ENCODE measurements around the gene BHLHA9. TPM values are rescaled to one million over a fixed set of nuclear protein-coding genes. Genes with fewer than 3 reads are reported as not detected.
"Not testable (repeated sequence)": the region's sequence is repeated elsewhere in the genome, so short reads cannot be mapped to it uniquely, and the experiment has no call there.

BHLHA9 gene
- total RNA-seq, 1 experiment from 2014 or later: not detected

DNA sequence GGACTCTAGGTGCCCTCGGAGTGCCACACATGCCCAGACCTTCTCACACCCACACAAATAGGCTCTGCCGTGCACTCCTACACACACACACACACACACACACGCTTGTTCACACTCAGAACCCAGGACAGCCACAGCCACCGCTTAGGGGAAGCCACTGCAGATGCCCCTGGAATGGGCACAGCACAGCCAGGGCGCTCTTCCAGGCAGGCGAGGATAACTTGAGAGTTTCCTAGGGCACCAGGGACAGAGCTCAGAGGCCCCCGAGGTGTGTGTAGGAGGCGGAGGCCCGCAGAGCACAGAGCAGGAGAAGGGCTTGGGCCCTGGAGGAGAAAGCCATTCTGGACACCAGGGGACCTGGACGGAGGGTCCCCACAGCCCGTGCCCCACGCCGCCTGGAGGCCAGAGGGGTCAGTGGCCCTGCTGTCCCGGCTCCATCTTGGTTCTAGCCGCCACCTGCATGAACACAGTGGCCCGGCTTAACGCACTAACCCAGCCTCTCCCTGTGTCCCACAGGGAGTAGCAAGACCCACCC, 30.2 kb downstream of the BHLHA9 start:
- DNase-seq (ENCODE audit: low read depth): no peak

DNA sequence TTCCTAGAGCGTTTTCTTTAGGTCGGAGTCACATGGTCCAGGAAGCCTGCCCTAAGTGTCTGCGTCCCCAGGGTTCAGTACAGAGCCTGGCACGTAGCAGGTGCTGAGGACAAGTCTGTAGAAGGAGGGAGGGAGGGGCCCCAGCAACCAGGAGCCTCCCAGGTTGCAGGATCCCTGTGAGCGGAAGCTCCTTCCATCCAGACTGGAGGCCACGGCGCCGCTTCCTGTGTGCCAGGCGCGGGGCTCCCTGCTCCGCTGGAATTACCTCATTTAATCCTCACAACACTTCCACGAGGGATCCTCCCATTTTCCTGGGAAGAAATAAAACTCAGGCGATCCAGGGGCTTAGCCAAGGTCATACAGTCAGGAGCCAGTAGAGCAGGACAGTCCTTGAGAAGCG, 31.3 kb downstream of the BHLHA9 start:
- DNase-seq (ENCODE audit: low read depth): no peak

DNA sequence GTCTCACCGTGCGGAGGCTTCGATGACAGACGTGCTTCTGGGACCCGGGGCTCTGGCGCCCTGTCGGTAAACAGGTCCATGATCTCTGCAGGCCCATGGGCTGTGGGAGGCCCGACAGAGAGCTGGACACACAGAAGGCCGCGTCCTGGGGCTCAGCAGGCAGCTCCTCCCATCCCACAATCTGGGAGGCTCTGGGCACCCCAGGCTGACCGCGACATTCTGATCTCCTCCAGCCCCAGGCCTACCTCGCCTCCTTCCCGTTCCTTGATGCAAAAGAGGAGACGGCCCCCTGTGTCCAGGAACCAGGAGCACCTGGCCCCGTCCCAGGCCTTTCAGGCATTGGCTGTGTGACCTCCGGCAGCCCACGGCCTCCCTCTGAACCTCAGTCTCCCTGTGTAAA, 32.5 kb downstream of the BHLHA9 start:
- DNase-seq (ENCODE audit: low read depth): no peak

DNA sequence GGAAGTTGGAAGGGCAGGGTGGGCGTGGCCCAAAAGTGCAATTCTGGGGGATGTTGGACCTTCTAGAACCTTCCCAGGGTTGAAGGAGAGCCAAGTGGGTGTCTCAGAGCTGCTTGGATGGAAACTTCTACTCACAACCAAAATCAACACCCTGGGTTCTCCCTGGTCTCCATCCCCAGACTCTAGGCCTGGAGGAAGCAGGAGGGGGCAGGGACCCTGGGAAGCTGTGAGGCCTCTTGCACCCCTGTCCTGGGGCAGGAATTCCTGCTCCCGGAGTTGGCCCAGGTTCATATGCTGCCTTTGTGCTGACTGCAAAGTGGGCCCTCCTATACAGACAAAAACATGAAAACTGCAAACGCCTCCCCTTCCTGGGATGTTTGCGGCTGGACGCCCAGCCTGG, 34.3 kb downstream of the BHLHA9 start:
- DNase-seq (ENCODE audit: low read depth): no peak

DNA sequence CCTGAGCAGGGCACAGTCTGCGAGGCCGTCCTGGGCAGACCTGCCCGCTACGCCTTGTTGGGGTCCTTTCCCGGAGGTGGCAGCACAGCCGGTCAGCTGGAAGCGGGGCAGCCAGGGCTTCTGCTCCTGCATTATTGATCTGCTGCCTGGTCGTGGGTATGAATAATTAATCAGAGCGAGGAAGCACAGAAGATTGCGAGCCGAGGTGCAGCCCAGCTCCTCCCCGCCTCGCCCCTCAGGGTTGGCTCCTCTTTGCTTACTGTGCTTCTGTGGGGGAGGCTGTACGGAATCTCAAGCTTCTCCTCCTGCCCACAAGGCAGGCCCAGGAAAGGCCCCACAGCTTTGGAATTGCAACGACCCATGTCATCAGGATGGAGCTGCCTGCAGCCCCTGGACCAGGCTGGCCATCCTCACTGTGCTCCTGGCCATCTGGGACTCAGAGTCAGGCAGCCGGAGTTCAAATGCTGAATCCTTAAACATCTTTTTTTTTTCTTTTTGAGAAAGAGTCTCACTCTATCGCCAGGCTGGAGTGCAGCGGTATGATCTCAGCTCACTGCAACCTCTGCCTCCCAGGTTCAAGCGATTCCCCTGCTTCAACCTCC, 34.8 kb downstream of the BHLHA9 start:
- no peak for DNase-seq (ENCODE audit: low read depth)

DNA sequence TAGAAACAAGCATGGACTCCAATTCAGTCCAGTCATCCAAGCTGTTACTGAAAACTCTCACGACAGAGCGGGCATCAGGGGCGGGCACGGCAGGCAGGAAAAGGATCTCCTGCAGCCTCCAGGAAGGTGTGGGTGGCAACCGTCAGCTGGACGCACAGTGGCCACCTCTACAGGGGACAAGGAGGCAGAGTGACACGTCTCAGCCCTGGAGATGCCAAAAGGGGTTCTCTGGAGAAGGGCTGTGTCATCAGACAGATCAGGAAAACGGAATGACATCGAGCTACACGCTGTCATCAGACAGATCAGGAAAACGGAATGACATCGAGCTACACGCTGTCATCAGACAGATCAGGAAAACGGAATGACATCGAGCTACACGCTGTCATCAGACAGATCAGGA, 37.6 kb downstream of the BHLHA9 start:
- not testable (repeated sequence) for DNase-seq (ENCODE audit: low read depth)

DNA sequence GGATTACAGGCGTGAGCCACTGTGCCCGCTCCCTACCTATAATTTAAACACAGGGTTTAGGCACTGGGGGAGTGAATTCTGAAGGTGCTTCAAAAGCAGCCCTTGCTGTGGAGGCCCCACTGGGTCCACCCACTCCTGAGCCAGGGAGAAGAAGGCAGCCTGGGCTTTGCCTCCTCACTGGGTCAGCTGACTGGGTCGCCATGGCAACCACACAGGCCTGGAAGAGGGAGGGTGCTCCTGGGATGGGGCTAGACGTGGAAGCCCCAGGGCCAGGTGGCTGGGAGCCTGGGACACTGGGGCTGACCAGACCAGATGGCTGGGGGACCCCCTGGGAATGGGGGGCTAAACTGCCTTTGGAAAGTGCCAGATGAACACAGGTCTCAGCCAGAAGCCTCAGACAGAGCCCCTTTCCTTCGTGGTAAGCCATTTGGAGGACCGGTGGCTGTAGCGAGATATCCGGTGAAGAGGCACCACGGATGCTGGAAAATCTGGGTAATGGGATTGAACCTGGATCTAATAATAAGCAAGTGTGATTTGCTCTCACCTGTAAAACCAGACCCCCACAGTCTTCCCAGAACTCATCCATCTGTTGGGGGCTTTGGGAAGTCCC, 42.1 kb downstream of the BHLHA9 start:
- DNase-seq (ENCODE audit: low read depth): no peak

DNA sequence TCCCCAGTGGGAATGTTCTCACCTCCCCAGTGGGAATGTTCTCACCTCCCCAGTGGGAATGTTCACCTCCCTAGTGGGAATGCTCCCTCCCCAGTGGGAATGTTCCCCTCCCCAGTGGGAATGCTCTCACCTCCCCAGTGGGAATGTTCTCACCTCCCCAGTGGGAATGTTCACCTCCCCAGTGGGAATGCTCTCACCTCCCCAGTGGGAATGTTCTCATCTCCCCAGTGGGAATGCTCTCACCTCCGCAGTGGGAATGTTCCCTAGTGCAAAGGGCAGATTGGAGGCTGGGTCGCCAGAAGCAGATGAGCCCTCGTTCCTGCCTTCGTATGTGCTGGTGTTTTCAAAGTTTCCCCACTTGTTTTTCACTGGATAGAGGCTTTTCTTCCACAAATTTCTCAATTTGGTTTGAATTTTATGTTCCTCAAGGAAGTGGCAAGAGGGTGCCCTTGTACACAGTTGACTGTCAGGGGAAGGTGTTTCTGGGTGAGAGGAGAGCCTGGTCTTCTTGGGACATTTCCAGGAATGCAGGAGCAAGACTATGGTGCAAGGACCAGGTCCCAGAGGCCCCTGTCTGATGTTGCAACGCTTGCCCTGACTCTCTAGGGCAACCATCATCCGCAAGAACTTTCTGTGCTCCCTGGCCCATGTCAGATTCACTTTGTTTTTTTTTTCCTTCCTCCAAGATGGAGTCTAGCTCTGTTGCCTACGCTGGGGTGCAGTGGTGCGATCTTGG, 43.2 kb downstream of the BHLHA9 start:
- no peak for DNase-seq (ENCODE audit: low read depth)

DNA sequence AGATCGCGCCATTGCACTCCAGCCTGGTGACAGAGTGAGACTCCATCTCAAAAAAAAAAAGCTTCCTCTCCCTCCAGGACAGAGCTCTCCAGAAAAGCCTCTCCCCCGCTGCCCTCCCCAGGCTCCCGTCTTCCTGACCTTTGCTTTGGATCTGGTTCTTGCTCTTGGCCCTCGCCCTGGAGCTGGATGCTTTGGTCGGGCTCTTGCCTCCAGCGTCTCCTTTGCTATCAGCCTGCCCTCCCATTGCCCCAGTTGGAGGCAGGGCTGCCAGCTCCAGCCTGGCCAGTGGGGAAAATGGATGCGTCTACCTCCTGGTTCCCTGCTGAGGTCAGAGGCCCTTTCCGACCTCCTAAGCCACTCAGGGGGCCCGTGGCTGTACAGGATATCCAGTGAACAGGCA, 45.2 kb downstream of the BHLHA9 start:
- DNase-seq (ENCODE audit: low read depth): no peak

DNA sequence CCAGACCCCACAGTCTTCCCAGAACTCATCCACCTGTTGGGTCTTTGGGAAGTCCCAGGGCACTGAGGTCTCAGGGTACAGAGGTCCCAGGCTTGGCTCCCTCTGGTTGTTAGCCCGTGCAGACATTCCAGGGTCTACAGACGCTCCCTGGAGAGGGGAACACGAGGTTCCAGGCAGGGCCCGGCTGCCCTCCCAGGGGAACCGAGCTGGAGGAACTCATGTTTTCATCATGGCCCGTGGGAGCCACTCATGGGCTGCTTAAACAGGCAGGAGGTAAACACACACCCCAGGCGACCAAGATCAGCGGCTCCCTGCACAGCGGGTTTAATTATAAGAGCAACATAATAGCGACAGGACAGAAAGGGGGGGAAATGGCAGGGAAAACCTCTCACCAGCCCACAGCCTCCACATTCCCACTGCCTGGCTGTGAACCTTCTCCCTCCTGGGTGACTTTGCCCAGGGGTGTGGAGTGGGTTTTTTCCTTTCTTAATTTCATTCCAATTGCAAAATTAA, 45.7 kb downstream of the BHLHA9 start:
- no peak for DNase-seq (ENCODE audit: low read depth)

Other genes with a start within 250 kb of the BHLHA9 start
- gene ABR, start 90.5 kb upstream of the BHLHA9 start, total RNA-seq (2014; rRNA removed): 79.6 and 87.2 TPM in 2 replicates
- not detected in 2 replicates for gene TRARG1, start 9.2 kb downstream of the BHLHA9 start, total RNA-seq (2014; rRNA removed)
- 605 and 722 TPM in 2 replicates for gene YWHAE, start 129.8 kb downstream of the BHLHA9 start, total RNA-seq (2014; rRNA removed)
- 82.8 and 86.6 TPM in 2 replicates for gene CRK, start 185.8 kb downstream of the BHLHA9 start, total RNA-seq (2014; rRNA removed)
- 96.3 and 107 TPM in 2 replicates for gene MYO1C, start 222.2 kb downstream of the BHLHA9 start, total RNA-seq (2014; rRNA removed)
- 27.3 and 30.1 TPM in 2 replicates for gene INPP5K, start 246.2 kb downstream of the BHLHA9 start, total RNA-seq (2014; rRNA removed)